Measurements from ENCODE around the gene R3HDM2.
A peak's percentile ranks its signal among the peaks of the same experiment; 100 is the strongest.

The R3HDM2 gene

GRCh38 chr12:57397441-57397840 lies 33.4 kb downstream of the R3HDM2 start:
- in situ Hi-C loops (cut with MboI; ENCODE audit: low pct_unique_long_range_greater_than_20kb, low sequenced_read_pairs, unreplicated experiment) = no loop called here
- DNase-seq (ENCODE audit: low spot score) = no peak
- TF ChIP-seq CTCF (IDR thresholded peaks at IDR 0.05; ENCODE audit: extremely low read depth, insufficient read depth, missing control alignments) = no peak

DNA sequence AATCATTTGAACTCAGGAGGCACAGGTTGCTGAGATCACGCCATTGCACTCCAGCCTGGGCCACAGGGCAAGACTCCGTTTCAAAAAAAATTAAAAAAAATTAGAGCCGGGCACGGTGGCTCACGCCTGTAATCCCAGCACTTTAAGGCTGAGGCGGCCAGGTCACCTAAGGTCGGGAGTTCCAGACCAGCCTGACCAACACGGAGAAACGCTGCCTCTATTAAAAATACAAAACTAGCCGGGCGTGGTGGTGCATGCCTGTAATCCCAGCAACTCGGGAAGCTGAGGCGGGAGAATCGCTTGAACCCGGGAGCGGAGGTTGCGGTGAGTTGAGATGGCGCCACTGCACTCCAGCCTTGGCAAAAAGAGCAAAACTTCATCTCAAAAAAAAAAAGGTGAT lies 35.7 kb downstream of the R3HDM2 start:
- in situ Hi-C loops (cut with MboI; ENCODE audit: low pct_unique_long_range_greater_than_20kb, low sequenced_read_pairs, unreplicated experiment) = no loop called here
- DNase-seq (ENCODE audit: low spot score) = no peak
- no peak for TF ChIP-seq CTCF (IDR thresholded peaks at IDR 0.05; ENCODE audit: extremely low read depth, insufficient read depth, missing control alignments)

DNA sequence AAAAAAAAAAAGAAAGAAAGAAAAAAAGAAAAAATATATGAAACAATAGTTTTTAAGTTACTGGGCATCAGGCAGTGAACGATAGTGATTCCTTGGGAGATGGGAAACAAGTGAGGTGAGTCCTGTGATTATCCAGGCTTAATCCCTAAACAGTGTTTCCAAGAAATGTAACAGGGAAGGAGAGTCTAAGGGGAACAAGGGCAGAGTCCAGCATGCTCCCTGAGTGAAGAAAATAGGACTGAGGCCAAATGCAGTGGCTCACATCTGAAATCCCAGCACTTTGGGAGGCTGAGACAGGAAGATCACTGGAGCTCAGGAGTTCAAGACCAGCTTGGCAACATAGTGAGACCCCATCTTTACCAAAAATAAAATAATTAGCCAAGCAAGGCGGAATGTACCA lies 40.7 kb downstream of the R3HDM2 start:
- in situ Hi-C loops (cut with MboI; ENCODE audit: low pct_unique_long_range_greater_than_20kb, low sequenced_read_pairs, unreplicated experiment) = no loop called here
- no peak for DNase-seq (ENCODE audit: low spot score)
- TF ChIP-seq CTCF (IDR thresholded peaks at IDR 0.05; ENCODE audit: extremely low read depth, insufficient read depth, missing control alignments) = no peak

DNA sequence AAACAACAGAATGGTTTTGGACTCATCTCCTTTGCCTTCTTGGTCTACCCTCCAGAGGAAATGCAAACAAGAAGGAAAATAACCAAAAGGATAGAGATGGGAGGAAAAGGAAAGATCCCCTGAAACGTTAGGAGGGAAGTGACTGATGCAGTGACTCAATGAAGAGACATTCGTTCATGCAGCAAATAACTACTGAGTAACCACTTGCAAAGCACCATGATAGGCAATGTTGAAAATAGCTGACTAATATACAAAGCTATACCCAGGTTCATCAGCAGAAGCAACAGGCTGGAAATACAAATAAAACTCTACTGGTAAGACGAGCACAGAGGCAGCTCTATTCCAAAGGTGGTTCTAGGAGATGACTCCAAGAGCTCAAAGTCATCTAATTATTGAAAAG lies 41.8 kb downstream of the R3HDM2 start:
- no peak for DNase-seq (ENCODE audit: low spot score)
- in situ Hi-C loops (cut with MboI; ENCODE audit: low pct_unique_long_range_greater_than_20kb, low sequenced_read_pairs, unreplicated experiment) = no loop called here
- no peak for TF ChIP-seq CTCF (IDR thresholded peaks at IDR 0.05; ENCODE audit: extremely low read depth, insufficient read depth, missing control alignments)

- TF ChIP-seq CTCF (IDR thresholded peaks at IDR 0.05; ENCODE audit: extremely low read depth, insufficient read depth, missing control alignments) = no peak
- in situ Hi-C loops (cut with MboI; ENCODE audit: low pct_unique_long_range_greater_than_20kb, low sequenced_read_pairs, unreplicated experiment) = no loop called here
- no peak for DNase-seq (ENCODE audit: low spot score)
These were observed 42.4 kb downstream of the R3HDM2 start for GRCh38 chr12:57388425-57388824.

DNA sequence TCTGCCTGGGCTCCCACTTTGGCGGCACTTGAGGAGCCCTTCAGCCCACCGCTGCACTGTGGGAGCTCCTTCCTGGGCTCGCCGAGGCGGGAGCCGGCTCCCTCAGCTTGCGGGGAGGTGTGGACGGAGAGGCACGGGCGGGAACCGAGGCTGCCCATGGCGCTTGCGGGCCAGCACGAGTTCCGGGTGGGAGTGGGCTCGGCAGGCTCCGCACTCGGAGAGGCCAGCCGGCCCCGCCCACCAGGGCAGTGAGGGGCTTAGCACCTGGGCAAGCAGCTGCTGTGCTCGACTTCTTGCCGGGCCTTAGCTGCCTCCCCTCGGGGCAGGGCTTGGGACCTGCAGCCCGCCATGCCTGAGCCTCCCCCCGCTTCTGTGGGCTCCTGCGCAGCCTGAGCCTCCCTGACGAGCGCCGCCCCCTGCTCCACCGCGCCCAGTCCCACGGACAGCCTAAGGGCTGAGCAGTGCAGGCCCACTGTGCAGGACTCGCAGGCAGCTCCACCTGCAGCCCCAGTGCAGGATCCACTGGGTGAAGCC lies 44.6 kb downstream of the R3HDM2 start:
- DNase-seq (ENCODE audit: low spot score) = no peak
- in situ Hi-C loops (cut with MboI; ENCODE audit: low pct_unique_long_range_greater_than_20kb, low sequenced_read_pairs, unreplicated experiment) = no loop called here
- TF ChIP-seq CTCF (IDR thresholded peaks at IDR 0.05; ENCODE audit: extremely low read depth, insufficient read depth, missing control alignments) = no peak

DNA sequence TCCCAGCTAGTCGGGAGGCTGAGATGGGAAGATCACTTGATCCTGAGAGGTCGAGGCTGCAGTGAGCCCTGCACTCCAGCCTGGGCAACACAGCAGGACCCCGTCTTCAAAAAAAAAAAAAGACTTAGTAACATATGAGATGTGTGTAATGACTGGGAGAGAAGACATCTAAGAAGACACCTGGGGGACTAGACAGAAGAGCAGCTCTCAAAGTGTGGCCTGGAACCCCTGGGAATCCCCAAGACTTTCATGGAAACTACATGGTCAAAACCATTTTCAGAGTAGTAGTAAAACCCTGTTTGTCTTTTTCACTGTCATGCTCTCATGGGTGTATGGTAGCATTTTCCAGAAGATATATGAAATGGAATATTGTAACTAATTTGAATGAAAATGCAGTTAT lies 45.3 kb downstream of the R3HDM2 start:
- in situ Hi-C loops (cut with MboI; ENCODE audit: low pct_unique_long_range_greater_than_20kb, low sequenced_read_pairs, unreplicated experiment) = no loop called here
- TF ChIP-seq CTCF (IDR thresholded peaks at IDR 0.05; ENCODE audit: extremely low read depth, insufficient read depth, missing control alignments) = no peak
- peak; percentile 64 for DNase-seq (ENCODE audit: low spot score)
